GM18520 (cell line): ENCODE results near the gene CAPN10.

Source experiments
- ATAC-seq: cut with Tn5 transposase; IDR thresholded peaks from one replicate; pipeline ENCODE4 v1.9.1; 2021; ENCODE audit not compliant: unreplicated experiment

Gene CAPN10

GRCh38 chr2:240563951-240564560 is 22.5 kb upstream of the CAPN10 start:
- no peak for ATAC-seq

GRCh38 chr2:240564561-240565332 is 21.8 kb upstream of the CAPN10 start:
- ATAC-seq: no peak

- peak; percentile 23 for ATAC-seq
Observed at GRCh38 chr2:240565333-240566202, 21.0 kb upstream of the CAPN10 start.

DNA sequence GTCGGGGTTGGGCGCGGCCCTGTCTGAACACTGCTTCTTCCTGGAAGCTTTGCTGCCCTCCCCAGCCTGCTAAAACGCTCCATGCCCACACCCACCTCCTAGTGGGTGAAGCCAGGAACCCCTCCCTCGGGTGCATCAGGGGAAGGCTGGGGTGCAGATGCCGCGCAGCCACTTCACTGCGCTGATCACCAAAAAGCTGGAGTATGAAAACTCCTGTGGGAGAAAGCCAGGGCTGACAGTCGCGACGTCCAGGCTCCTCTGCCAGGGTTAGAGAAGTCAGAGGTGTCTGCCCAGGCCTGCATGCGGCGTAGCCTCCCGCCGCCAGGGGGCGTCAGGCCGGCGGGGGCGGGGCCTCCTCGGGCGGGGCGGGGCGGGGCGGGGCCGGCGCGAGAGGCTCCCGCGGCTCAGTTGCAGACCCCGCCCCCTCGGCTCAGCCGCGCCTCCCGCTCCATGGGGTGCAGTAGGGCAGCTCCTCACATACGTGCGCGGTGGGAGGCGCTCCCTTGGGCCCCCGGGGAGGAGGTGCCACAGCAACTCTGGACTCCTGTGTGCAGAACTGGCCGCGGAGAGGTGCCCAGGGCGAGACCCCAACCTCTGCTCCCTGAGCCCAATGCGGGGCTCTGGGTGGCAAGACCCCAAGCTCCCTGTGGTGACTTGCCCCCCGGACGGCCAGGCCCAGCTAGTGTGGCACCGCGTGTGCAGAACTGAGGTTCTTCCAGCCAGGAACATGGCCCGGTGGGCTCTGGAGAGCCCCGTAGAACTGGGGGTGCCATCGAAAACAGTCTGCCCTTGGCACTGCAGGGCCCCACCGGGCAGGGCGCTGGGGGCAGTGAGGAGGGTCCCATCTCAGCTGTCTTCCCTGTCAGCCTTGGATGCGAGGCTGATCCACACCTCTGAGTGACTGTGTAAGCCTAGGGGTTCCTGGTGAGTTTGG is 20.1 kb upstream of the CAPN10 start:
- peak; percentile 21 for ATAC-seq

DNA sequence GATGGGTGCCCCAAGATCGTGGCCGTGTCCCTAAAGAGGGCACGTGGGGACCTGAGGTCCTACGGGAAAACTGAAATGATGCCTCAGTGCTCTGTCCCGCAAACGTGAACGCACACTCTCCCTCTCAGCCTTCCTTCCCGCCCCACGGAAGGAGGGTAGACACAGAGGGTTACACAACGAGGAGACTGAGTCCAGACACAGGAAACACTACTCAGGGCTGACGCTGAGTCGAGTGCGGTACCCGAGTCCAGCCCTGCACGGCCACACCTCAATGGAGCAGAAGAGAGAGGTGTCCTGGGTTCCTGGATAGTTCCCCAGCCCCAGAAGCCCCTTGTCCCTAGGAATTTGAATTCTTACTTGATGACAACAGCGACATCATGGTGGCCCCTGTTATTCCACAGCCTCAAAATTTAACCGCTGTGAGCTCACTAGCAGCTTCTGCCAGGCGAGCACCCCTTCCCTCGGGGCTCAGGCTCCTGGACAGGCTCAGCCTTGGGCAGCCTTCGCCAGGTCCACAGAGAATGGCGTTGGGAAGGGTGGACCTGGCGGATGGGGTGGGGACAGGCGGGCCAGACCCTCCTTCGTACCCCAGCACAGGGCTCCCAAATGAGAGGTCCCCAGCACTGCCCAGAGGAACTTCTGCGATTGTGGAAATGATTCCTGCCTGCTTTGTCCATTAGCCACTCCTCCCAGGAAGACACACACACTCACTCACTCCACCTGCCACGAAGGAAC is 19.2 kb upstream of the CAPN10 start:
- ATAC-seq: no peak

DNA sequence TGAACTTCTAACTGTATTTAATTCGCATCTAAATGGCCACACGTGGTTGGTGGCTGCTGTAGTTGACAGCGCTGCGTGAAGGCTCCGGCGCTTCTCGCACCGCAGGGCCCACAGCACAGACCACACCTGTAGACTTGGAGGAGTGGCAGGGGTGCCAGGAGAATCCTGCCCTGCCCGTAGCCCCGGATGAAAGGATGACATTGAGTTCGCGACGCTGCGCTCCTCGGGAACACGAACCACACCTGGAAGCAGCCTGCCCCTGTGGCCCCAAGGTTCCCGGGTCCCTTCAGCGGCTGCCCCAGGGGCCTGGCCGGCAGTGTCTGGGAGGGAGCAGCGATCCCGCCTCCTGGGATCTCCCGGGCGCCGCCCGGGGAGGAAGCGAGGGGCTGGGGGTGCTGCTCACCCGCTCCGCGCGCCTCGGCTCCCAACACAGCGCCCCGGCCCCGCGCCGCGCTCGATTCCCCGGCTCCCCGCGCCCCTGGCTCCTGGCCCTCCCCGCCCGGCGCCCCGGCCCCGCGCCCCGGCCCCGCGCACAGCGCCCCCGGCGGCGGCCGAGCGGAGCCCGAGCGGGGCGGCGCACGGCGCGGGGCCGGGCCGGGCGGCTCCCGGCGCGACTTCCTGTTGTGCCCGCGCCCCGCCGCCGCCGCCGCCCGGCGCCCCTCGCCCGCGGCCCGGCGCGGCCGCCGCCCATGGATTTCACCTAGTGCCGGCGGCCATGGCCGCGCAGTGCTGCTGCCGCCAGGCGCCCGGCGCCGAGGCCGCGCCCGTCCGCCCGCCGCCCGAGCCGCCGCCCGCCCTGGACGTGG is 18.5 kb upstream of the CAPN10 start, which contains the start of gene RNPEPL1:
Gene RNPEPL1, plus strand, starts transcription at position 613 of the 806 bp plus-strand sequence. Its CDS starts 103 bp downstream, at position 716.
- ATAC-seq: peak; percentile 28

- ATAC-seq: peak; percentile 18
Observed at GRCh38 chr2:240568678-240569522, 17.6 kb upstream of the CAPN10 start.

GRCh38 chr2:240569523-240569997 is 17.0 kb upstream of the CAPN10 start:
- ATAC-seq: no peak

DNA sequence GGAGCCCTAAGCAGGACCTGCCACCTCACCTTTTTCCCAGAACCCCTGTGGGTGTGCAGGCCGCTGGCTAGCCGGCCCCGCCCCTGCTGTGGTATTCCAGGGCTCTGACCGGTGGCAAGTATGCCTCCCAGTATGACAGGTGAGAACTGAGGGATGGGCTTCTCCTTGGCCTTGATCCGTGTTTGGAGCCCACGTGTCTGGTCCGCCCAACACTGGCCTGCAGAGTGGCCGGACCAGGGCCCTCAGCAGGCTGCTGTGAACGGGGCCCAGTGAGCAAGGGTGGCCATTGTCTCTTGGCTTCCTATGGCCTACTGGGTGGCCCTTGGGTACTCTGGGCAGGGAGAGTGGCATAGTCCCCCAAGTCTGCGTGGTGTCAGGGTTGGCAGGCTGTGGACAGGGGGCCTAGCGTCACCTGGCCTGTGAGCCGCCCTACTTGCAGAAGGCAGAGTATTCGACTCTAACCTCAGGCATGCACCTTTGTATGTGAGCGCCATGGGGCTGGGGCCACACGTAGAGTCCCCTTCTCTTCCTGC is 16.5 kb upstream of the CAPN10 start:
- ATAC-seq: no peak

- ATAC-seq: no peak
Observed at GRCh38 chr2:240570531-240571313, 15.8 kb upstream of the CAPN10 start.

- ATAC-seq: no peak
Observed at GRCh38 chr2:240571314-240571973, 15.1 kb upstream of the CAPN10 start.

DNA sequence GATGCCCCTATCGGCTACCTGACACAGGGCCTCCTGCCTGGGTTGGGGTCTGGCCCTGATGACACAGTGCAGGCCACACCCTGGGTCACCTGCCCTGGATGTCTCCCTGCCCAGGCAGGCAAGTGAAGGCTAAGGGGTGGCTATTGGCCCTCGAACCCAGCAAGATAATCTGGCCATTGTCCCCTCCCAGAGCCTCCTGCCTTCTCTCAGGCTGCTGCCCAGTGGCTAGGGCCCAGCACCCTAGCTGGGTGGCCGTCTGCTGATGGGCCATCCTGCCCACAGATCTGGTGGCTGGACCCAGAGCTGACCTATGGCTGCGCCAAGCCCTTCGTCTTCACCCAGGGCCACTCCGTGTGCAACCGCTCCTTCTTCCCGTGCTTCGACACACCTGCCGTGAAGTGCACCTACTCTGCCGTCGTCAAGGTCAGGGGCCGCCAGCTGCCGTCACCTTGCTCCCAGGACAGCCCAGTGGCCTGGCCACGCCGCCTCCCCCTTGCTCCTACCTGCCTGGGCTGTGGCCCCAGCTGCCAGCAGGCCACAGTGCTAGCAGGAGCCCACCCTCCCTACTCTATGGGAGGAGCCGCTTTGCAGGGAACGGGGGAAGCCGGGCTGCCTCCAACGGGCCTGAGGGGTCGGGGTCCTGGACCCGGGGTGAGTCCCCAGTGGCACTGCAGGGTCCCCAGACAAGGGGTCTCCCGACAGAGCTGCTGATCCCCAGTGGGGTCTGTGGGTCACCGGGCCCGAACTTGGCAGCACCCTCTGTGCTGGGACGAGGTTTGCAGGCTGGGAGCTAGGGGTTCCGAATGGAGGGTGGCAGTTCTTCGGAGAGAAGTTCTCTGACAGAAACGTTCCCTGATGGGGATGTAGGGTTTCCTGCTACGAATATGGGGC is 14.1 kb upstream of the CAPN10 start:
- ATAC-seq: no peak

DNA sequence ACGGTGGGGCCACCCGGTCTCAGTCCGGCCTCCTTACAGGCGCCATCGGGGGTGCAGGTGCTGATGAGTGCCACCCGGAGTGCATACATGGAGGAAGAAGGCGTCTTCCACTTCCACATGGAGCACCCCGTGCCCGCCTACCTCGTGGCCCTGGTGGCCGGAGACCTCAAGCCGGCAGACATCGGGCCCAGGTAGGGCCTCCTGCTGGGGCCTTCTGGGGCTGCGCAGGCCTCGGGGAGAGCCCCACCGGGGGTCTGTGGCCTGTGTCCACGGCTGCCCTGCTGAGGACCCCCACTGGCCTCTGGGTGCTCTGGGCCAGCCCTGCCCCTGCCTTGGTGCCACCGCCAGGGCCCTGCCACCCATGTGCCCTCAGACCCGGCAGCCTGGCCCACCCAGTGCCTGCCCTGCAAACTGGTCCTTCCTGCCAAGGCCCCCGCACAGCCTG is 13.4 kb upstream of the CAPN10 start:
- ATAC-seq: no peak

DNA sequence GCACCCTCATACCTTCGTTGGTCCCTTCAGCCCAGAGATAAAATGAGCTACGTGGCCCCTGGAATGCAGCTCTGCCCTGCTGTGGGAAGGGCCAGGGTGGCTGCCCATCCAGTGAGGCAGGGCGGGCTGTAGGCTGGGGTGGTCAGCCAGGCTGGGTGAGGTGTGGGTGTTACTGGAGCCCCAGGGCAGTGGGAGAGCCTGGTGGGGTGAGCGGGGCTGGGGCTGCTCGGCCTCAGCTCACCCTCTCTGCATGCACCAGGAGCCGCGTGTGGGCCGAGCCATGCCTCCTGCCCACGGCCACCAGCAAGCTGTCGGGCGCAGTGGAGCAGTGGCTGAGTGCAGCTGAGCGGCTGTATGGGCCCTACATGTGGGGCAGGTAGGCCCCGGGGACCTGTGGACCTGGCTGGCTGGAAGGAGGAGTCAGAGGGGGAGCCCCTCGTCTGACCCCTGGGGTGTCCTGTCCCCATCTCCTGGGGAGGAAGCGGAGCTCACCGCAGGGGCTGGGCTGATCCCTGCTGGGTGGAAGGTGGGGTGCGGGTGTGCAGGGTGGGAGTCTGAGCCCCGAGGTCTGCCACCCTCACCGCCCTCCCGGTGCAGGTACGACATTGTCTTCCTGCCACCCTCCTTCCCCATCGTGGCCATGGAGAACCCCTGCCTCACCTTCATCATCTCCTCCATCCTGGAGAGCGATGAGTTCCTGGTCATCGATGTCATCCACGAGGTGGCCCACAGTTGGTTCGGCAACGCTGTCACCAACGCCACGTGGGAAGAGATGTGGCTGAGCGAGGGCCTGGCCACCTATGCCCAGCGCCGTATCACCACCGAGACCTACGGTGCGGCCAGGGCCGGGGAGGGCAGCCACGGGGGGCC is 12.8 kb upstream of the CAPN10 start:
- ATAC-seq: no peak
